ENCODE measurements around the gene EPB41L1. TPM values are rescaled to one million over a fixed set of nuclear protein-coding genes. Genes with fewer than 3 reads are reported as not detected.

EPB41L1 gene
- total RNA-seq, 1 experiment from 2014 or later, result 42.1 TPM

DNA sequence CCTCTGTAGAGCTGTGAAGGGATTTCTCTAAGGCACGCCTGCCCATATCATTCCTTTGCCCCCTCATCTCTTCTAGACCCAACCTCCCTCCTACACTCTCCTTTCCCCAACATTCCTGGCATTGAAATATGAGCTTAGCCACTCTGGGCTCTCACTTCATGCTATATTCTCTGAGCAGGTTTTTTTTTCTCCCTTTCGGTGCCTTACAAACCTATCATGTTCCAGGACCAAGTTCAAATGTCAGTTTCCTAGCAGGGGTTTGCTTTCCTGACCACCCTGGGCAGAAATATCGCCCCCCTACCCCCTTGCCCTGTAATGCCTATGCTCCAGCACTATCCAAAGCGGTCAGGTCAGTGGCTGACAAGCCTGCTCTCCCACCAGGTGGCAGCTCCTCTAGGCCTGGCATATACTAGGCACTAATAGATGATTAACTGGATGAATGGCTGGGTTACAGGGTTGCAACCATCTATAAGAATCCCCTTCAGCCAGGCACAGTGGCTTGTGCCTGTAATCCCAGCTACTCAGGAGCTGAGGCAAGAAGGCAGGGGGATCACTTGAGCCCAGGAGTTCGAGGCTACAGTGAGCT is 56.0 kb downstream of the EPB41L1 start:
- Histone ChIP-seq H3K9ac (ENCODE audit: low read length) (no peak overlapping the region), H3K36me3 (ENCODE audit: control insufficient read depth in 1 of 2, insufficient read depth in 2 of 2, low read length in 2 of 2) (0 out of 4 replicates have a peak, but pooled peaks cover 0 to 2% of the 10 kb centered on the region in 2 experiments), H3K9me2 (ENCODE audit: insufficient read depth) (no peaks in the 10 kb centered on the region), H3K79me2 (ENCODE audit: insufficient read depth, low read length) (no peaks in the 10 kb centered on the region), H3K4me2 (ENCODE audit: low read length) (no peak overlapping the region), H3K4me1 (ENCODE audit: control insufficient read depth in 1 of 2, insufficient read depth in 2 of 2, low read length in 2 of 2) (no peaks in the 10 kb centered on the region), H3K27me3 (ENCODE audit: insufficient read depth, low read length) (no peaks in the 10 kb centered on the region), H3K27ac (ENCODE audit: low read depth, low read length) (no peak overlapping the region), H2AFZ (ENCODE audit: low read depth, low read length, poor library complexity, severe bottlenecking) (no peak overlapping the region), H4K20me1 (ENCODE audit: insufficient read depth) (no peaks in the 10 kb centered on the region), H3K4me3 (replicated peaks in 1 of 2; ENCODE audit: low read depth in 1 of 2, low read length in 2 of 2) (no peak overlapping the region), H3K9me3 (ENCODE audit: control insufficient read depth in 1 of 2, insufficient read depth in 1 of 2, low read depth in 1 of 2, low read length in 2 of 2) (no peaks in the 10 kb centered on the region)
- TF ChIP-seq, protein P1, sequence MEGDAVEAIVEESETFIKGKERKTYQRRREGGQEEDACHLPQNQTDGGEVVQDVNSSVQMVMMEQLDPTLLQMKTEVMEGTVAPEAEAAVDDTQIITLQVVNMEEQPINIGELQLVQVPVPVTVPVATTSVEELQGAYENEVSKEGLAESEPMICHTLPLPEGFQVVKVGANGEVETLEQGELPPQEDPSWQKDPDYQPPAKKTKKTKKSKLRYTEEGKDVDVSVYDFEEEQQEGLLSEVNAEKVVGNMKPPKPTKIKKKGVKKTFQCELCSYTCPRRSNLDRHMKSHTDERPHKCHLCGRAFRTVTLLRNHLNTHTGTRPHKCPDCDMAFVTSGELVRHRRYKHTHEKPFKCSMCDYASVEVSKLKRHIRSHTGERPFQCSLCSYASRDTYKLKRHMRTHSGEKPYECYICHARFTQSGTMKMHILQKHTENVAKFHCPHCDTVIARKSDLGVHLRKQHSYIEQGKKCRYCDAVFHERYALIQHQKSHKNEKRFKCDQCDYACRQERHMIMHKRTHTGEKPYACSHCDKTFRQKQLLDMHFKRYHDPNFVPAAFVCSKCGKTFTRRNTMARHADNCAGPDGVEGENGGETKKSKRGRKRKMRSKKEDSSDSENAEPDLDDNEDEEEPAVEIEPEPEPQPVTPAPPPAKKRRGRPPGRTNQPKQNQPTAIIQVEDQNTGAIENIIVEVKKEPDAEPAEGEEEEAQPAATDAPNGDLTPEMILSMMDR (IDR thresholded peaks at IDR 0.05 in 2 of 3, conservative IDR thresholded peaks at IDR 0.05 in 1 of 3; ENCODE audit: borderline replicate concordance in 1 of 3, insufficient read depth in 1 of 3, low read depth in 2 of 3, low read length in 2 of 3), result 0 out of 6 replicates have a peak, but pooled peaks of 2 of the 3 experiments have one; percentile 9 to 13
- TF ChIP-seq SP1 (IDR thresholded peaks at IDR 0.05; ENCODE audit: low read depth), result no peak
- ATAC-seq, result no peak
- no TSS peak for BruUV-seq (replicated peaks)
- RAD21 ChIA-PET (ENCODE audit: low non-redundant PET in 1 of 2, low total read pairs in 2 of 2, uncharacterized antibody in 2 of 2, unreplicated experiment in 2 of 2), result no interaction called here
- POLR2A ChIA-PET, result no interaction called here
- CTCF ChIA-PET, result interaction anchor here (1.5 to 2.0 kb wide), 2 partner anchors 189 to 229 kb away, joined by 4 to 6 read pairs; no protein-coding TSS in a partner anchor
- DNase-seq (ENCODE audit: low read depth, low spot score), result no peak
- intact Hi-C loops (cut with micrococcal nuclease), result loop anchor here (10.0 kb wide), 1 partner anchor 704 kb away; no protein-coding TSS in a partner anchor

DNA sequence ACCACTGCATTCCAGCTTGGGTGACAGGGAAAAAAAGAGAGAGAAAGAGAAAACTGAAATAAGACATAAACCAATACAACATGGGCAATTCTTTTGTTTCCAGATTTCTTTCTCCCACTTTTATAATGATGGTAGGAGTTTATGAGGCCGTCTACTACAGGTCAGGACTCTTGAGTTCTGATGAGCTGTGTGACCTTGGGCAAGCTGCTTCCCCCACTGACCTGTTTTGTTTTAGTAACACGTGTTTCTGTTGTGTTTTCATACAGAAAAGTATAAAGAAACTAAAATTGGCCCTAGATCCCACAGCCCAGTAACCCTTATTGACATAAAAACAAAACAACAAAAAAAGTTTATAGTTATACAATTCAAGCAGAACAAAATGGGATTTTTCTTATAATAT is 58.8 kb downstream of the EPB41L1 start:
- Histone ChIP-seq H4K20me1 (ENCODE audit: insufficient read depth) (no peaks in the 10 kb centered on the region), H3K36me3 (ENCODE audit: control insufficient read depth in 1 of 2, insufficient read depth in 2 of 2, low read length in 2 of 2) (0 out of 4 replicates have a peak, but pooled peaks cover 0 to 2% of the 10 kb centered on the region in 2 experiments), H3K4me2 (ENCODE audit: low read length) (no peak overlapping the region), H3K9ac (ENCODE audit: low read length) (no peak overlapping the region), H3K4me1 (ENCODE audit: control insufficient read depth in 1 of 2, insufficient read depth in 2 of 2, low read length in 2 of 2) (peaks cover 3 to 5% of the 10 kb centered on the region in 2 experiments; a peak in 2 of 4 replicates), H3K4me3 (replicated peaks in 1 of 2; ENCODE audit: low read depth in 1 of 2, low read length in 2 of 2) (no peak overlapping the region), H3K79me2 (ENCODE audit: insufficient read depth, low read length) (no peaks in the 10 kb centered on the region), H3K27me3 (ENCODE audit: insufficient read depth, low read length) (no peaks in the 10 kb centered on the region), H3K27ac (ENCODE audit: low read depth, low read length) (no peak overlapping the region), H3K9me2 (ENCODE audit: insufficient read depth) (no peaks in the 10 kb centered on the region), H2AFZ (ENCODE audit: low read depth, low read length, poor library complexity, severe bottlenecking) (no peak overlapping the region), H3K9me3 (ENCODE audit: control insufficient read depth in 1 of 2, insufficient read depth in 1 of 2, low read depth in 1 of 2, low read length in 2 of 2) (no peaks in the 10 kb centered on the region)
- POLR2A ChIA-PET, result no interaction called here
- CTCF ChIA-PET, result interaction anchor here (0.6 to 2.6 kb wide), 6 partner anchors 11 to 226 kb away, joined by 3 to 13 read pairs (median 3); no protein-coding TSS in a partner anchor
- ATAC-seq, result no peak
- TF ChIP-seq FOSL1 (IDR thresholded peaks at IDR 0.05; ENCODE audit: low read depth) (no peak), SP1 (IDR thresholded peaks at IDR 0.05; ENCODE audit: low read depth) (no peak), EZH2phosphoT487 (IDR thresholded peaks at IDR 0.05; ENCODE audit: borderline replicate concordance) (no peak), ZFX (IDR thresholded peaks at IDR 0.05) (no peak), POLR2A (IDR thresholded peaks at IDR 0.05; ENCODE audit: borderline replicate concordance, extremely low read depth, insufficient read depth, insufficient read length) (no peak), POLR2AphosphoS5 (IDR thresholded peaks at IDR 0.05; ENCODE audit: low read depth, low read length) (no peak), SRF (IDR thresholded peaks at IDR 0.05; ENCODE audit: low read depth) (no peak), JUND (IDR thresholded peaks at IDR 0.05) (no peak), EZH2 (IDR thresholded peaks at IDR 0.05) (no peak), YY1 (IDR thresholded peaks at IDR 0.05; ENCODE audit: extremely low read depth, insufficient replicate concordance, low read depth, low read length) (no peak), RAD21 (IDR thresholded peaks at IDR 0.05; ENCODE audit: low read depth) (no peak)
- RAD21 ChIA-PET (ENCODE audit: low non-redundant PET in 1 of 2, low total read pairs in 2 of 2, uncharacterized antibody in 2 of 2, unreplicated experiment in 2 of 2), result no interaction called here
- intact Hi-C loops (cut with micrococcal nuclease), result loop anchor here (10.0 kb wide), 1 partner anchor 701 kb away; no protein-coding TSS in a partner anchor
- BruUV-seq (replicated peaks), result no TSS peak
- DNase-seq (ENCODE audit: low read depth, low spot score), result no peak
